OCI-LY3 (cell line): ENCODE measurements around the gene RNH1.

Experiments used
- CTCF ChIP-seq: fragments of 200-600, 300-600 bp; sonication (generic); IDR thresholded peaks from 2 replicates; pipeline ENCODE4 v1.5.1; 2014; ENCODE audit warnings: antibody characterized with exemption, low read length, low read depth
- EZH2phosphoT487 ChIP-seq: fragments of 200-600 bp; shearing (Covaris generic); IDR thresholded peaks from 2 replicates; pipeline ENCODE4 v1.6.1; 2018; ENCODE audit warnings: antibody characterized with exemption, mixed run types, low read depth

- TF ChIP-seq EZH2phosphoT487 (no peak), CTCF (no peak)
These were observed 38.1 kb upstream of the RNH1 start for GRCh38 chr11:545171-545570.
